Endothelial cell of umbilical vein (primary cell): ENCODE results near the gene GAS1.

Source experiments
- EZH2 ChIP-seq: IDR thresholded peaks from 2 replicates; pipeline ENCODE4 v1.6.1; 2012; ENCODE audit warnings: borderline replicate concordance, low read depth, mild to moderate bottlenecking, moderate library complexity, low read length, inconsistent platforms; ENCODE audit not compliant: severe bottlenecking
- FOS ChIP-seq: IDR thresholded peaks from 2 replicates; pipeline ENCODE4 v1.6.1; 2011; ENCODE audit warnings: mild to moderate bottlenecking, low read length, moderate library complexity, borderline replicate concordance; ENCODE audit not compliant: insufficient read depth
- GATA2 ChIP-seq: IDR thresholded peaks from 2 replicates; pipeline ENCODE4 v1.7.0; 2011; ENCODE audit warnings: low read depth, mild to moderate bottlenecking, moderate library complexity, mixed read lengths, low read length; ENCODE audit not compliant: insufficient read length, insufficient read depth
- JUN ChIP-seq: IDR thresholded peaks from 2 replicates; pipeline ENCODE4 v1.6.1; 2011; ENCODE audit warnings: borderline replicate concordance, low read depth; ENCODE audit not compliant: insufficient read length, insufficient read depth
- MYC ChIP-seq: IDR thresholded peaks from one replicate; pipeline ENCODE4 v1.6.1; 2011; ENCODE audit warnings: mild to moderate bottlenecking, low read depth, low read length
- POLR2A ChIP-seq: IDR thresholded peaks from 2 replicates; pipeline ENCODE4 v1.6.1; 2012; ENCODE audit warnings: low read depth, mild to moderate bottlenecking, control low read depth, low read length
- POLR2AphosphoS5 ChIP-seq: IDR thresholded peaks from 2 replicates; pipeline ENCODE4 v1.6.1; 2012; ENCODE audit warnings: low read depth, mild to moderate bottlenecking, control low read depth, low read length, moderate library complexity; ENCODE audit not compliant: insufficient read depth
- TF ChIP-seq, protein P1 (sequence below), 2 donors: IDR thresholded peaks; 1 replicate in 1 of 2; 2 replicates in 1 of 2; pipeline ENCODE4 v1.5.1; 2011; ENCODE audit warnings: low read length in 2 of 2, mild to moderate bottlenecking in 2 of 2, moderate library complexity in 2 of 2, control low read depth in 1 of 2, inconsistent platforms in 1 of 2, low read depth in 1 of 2; ENCODE audit not compliant: insufficient read depth in 1 of 2; ENCODE audit errors: extremely low read depth in 1 of 2
- TF ChIP-seq, protein P2 (sequence below): IDR thresholded peaks from 2 replicates; pipeline ENCODE4 v1.6.1; 2011; ENCODE audit not compliant: insufficient read depth, insufficient read length

DNA sequence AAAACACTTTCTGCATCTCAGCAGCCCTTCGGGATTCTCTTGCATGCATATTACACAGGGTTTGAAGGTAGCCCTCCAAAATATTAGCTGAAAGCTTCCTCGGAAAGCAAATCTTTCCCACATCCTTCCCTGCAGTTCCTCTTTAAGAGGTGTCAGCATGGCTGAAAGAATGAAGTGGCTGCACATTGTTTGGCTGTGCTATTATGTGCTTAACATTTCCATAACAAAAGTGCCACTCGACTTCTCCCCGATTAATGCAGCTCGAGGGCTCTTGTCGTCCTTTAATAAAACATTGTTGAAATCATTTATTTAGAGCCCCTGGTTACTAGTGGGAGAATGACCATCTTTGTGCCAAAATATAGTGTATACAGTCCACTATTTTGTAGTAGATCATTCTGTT, 6.5 kb downstream of the GAS1 start:
- TF ChIP-seq, protein P1, sequence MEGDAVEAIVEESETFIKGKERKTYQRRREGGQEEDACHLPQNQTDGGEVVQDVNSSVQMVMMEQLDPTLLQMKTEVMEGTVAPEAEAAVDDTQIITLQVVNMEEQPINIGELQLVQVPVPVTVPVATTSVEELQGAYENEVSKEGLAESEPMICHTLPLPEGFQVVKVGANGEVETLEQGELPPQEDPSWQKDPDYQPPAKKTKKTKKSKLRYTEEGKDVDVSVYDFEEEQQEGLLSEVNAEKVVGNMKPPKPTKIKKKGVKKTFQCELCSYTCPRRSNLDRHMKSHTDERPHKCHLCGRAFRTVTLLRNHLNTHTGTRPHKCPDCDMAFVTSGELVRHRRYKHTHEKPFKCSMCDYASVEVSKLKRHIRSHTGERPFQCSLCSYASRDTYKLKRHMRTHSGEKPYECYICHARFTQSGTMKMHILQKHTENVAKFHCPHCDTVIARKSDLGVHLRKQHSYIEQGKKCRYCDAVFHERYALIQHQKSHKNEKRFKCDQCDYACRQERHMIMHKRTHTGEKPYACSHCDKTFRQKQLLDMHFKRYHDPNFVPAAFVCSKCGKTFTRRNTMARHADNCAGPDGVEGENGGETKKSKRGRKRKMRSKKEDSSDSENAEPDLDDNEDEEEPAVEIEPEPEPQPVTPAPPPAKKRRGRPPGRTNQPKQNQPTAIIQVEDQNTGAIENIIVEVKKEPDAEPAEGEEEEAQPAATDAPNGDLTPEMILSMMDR (IDR thresholded peaks at IDR 0.05; ENCODE audit: extremely low read depth in 1 of 2, insufficient read depth in 1 of 2, low read depth in 1 of 2, low read length in 2 of 2), result no peak
- TF ChIP-seq EZH2, result no peak
- TF ChIP-seq POLR2A, result no peak
- no peak for TF ChIP-seq POLR2AphosphoS5
- no peak for TF ChIP-seq JUN
- TF ChIP-seq, protein P2, sequence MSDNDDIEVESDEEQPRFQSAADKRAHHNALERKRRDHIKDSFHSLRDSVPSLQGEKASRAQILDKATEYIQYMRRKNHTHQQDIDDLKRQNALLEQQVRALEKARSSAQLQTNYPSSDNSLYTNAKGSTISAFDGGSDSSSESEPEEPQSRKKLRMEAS, result no peak
- no peak for TF ChIP-seq MYC
- TF ChIP-seq GATA2, result no peak
- no peak for TF ChIP-seq FOS
